ENCODE results near the gene RAB36.

Gene RAB36

GRCh38 chr22:23212061-23213021 lies 67.1 kb downstream of the RAB36 start:
- DNase-seq = peak; percentile 33

GRCh38 chr22:23213022-23213555 lies 67.8 kb downstream of the RAB36 start:
- DNase-seq = no peak

GRCh38 chr22:23213581-23214334 lies 68.5 kb downstream of the RAB36 start:
- DNase-seq = no peak
